ENCODE measurements around the gene ADGRV1.

Gene ADGRV1

DNA sequence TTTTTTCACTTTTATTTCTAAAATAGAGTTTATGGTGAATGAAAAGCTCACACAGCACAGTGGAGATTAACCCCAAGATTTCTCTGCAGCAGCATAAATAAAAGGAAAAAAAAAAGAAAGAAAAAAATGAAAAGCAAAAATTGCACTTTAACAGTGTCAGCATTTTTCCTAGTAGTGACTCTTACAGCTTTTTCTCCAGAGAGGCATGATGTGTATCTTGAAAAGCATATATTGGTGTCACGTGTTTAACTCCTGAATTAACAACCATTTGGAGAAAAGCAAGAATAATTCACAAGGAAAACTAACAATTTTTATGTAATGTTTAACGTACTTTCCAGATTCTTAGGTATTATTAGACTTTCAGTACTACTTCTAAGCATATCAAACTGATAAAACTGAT, 67.9 kb downstream of the ADGRV1 start:
- H3K9me2 ChIP-seq (replicated peaks; ENCODE audit: control insufficient read depth, low read length), result no peaks in the 10 kb centered on the region
- no peak for TF ChIP-seq EZH2phosphoT487 (IDR thresholded peaks at IDR 0.05; ENCODE audit: borderline replicate concordance, low read length)
- TF ChIP-seq, protein P1, sequence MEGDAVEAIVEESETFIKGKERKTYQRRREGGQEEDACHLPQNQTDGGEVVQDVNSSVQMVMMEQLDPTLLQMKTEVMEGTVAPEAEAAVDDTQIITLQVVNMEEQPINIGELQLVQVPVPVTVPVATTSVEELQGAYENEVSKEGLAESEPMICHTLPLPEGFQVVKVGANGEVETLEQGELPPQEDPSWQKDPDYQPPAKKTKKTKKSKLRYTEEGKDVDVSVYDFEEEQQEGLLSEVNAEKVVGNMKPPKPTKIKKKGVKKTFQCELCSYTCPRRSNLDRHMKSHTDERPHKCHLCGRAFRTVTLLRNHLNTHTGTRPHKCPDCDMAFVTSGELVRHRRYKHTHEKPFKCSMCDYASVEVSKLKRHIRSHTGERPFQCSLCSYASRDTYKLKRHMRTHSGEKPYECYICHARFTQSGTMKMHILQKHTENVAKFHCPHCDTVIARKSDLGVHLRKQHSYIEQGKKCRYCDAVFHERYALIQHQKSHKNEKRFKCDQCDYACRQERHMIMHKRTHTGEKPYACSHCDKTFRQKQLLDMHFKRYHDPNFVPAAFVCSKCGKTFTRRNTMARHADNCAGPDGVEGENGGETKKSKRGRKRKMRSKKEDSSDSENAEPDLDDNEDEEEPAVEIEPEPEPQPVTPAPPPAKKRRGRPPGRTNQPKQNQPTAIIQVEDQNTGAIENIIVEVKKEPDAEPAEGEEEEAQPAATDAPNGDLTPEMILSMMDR (IDR thresholded peaks at IDR 0.05; ENCODE audit: low read depth, low read length, poor library complexity, severe bottlenecking), result no peak
- no peaks in the 10 kb centered on the region for H3K4me1 ChIP-seq (ENCODE audit: control insufficient read depth, low read length)
- H3K9me3 ChIP-seq (ENCODE audit: control insufficient read depth, insufficient read depth, low read length), result no peaks in the 10 kb centered on the region
- no peak overlapping the region for H3K27ac ChIP-seq (ENCODE audit: low read depth, low read length)
- no peaks in the 10 kb centered on the region for H3F3A ChIP-seq (ENCODE audit: control insufficient read depth, insufficient read depth)
- H3K36me3 ChIP-seq (ENCODE audit: control insufficient read depth, low read length), result no peaks in the 10 kb centered on the region
- H3K79me2 ChIP-seq (ENCODE audit: control insufficient read depth, low read length), result no peaks in the 10 kb centered on the region
- no peak overlapping the region for H3K4me3 ChIP-seq (ENCODE audit: low read length)
- no peaks in the 10 kb centered on the region for H4K20me1 ChIP-seq (ENCODE audit: control insufficient read depth, insufficient read depth, low read depth, low read length)
- no peaks in the 10 kb centered on the region for H3K27me3 ChIP-seq (ENCODE audit: control insufficient read depth, low read length)
- no peak overlapping the region for H3K4me2 ChIP-seq (ENCODE audit: low read length)

GRCh38 chr5:90628492-90628891, 69.9 kb downstream of the ADGRV1 start:
- H4K20me1 ChIP-seq (ENCODE audit: control insufficient read depth, insufficient read depth, low read depth, low read length), result no peaks in the 10 kb centered on the region
- H3K4me2 ChIP-seq (ENCODE audit: low read length), result no peak overlapping the region
- no peaks in the 10 kb centered on the region for H3K9me2 ChIP-seq (replicated peaks; ENCODE audit: control insufficient read depth, low read length)
- peaks cover 3% of the 10 kb centered on the region; the same call in 1 of the 2 replicates for H3K27me3 ChIP-seq (ENCODE audit: control insufficient read depth, low read length)
- no peaks in the 10 kb centered on the region for H3K36me3 ChIP-seq (ENCODE audit: control insufficient read depth, low read length)
- H3K79me2 ChIP-seq (ENCODE audit: control insufficient read depth, low read length), result no peaks in the 10 kb centered on the region
- no peak for TF ChIP-seq EZH2phosphoT487 (IDR thresholded peaks at IDR 0.05; ENCODE audit: borderline replicate concordance, low read length)
- TF ChIP-seq, protein P1 (IDR thresholded peaks at IDR 0.05; ENCODE audit: low read depth, low read length, poor library complexity, severe bottlenecking), result no peak
- H3K27ac ChIP-seq (ENCODE audit: low read depth, low read length), result no peak overlapping the region
- H3K4me3 ChIP-seq (ENCODE audit: low read length), result no peak overlapping the region
- no peaks in the 10 kb centered on the region for H3F3A ChIP-seq (ENCODE audit: control insufficient read depth, insufficient read depth)
- no peaks in the 10 kb centered on the region for H3K4me1 ChIP-seq (ENCODE audit: control insufficient read depth, low read length)
- H3K9me3 ChIP-seq (ENCODE audit: control insufficient read depth, insufficient read depth, low read length), result no peaks in the 10 kb centered on the region

DNA sequence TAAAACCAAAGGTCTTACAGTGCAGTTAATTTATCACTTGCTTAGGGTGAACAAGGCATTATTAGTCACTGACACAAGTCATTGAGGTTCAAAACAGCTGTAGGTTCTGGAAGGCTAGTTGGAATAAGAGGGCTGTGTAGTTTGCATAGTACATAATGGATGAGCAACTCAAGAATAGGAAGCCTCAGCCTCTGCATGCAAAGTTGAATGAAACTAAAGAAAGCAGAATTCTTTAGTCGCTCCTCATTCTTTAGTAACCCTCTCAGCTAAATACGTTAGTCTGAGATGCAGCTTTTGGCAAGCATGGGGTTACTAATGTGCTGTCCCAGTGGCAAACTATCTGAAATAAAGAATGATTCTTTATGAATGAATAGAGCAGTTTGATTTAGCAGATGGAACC, 74.2 kb downstream of the ADGRV1 start:
- Histone ChIP-seq H3K9me3 (ENCODE audit: control insufficient read depth, insufficient read depth, low read length) (no peaks in the 10 kb centered on the region), H3K79me2 (ENCODE audit: control insufficient read depth, low read length) (no peaks in the 10 kb centered on the region), H3K36me3 (ENCODE audit: control insufficient read depth, low read length) (no peaks in the 10 kb centered on the region), H3K4me2 (ENCODE audit: low read length) (no peak overlapping the region), H3F3A (ENCODE audit: control insufficient read depth, insufficient read depth) (no peaks in the 10 kb centered on the region), H3K4me3 (ENCODE audit: low read length) (no peak overlapping the region), H3K9me2 (replicated peaks; ENCODE audit: control insufficient read depth, low read length) (no peaks in the 10 kb centered on the region), H3K27ac (ENCODE audit: low read depth, low read length) (no peak overlapping the region), H3K4me1 (ENCODE audit: control insufficient read depth, low read length) (no peaks in the 10 kb centered on the region), H4K20me1 (ENCODE audit: control insufficient read depth, insufficient read depth, low read depth, low read length) (no peaks in the 10 kb centered on the region), H3K27me3 (ENCODE audit: control insufficient read depth, low read length) (peaks cover 3% of the 10 kb centered on the region; the same call in 1 of the 2 replicates)
- TF ChIP-seq, protein P1 (IDR thresholded peaks at IDR 0.05; ENCODE audit: low read depth, low read length, poor library complexity, severe bottlenecking), result no peak
- TF ChIP-seq EZH2phosphoT487 (IDR thresholded peaks at IDR 0.05; ENCODE audit: borderline replicate concordance, low read length), result no peak

All from DOHH2 (cell line).